HG02588 (cell line): ENCODE measurements around the gene ZMIZ1.

Experiments used
- ATAC-seq: cut with Tn5 transposase; IDR thresholded peaks from one replicate; pipeline ENCODE4 v1.9.1; 2021; ENCODE audit warnings: mild to moderate bottlenecking, moderate library complexity; ENCODE audit not compliant: unreplicated experiment

The ZMIZ1 gene

DNA sequence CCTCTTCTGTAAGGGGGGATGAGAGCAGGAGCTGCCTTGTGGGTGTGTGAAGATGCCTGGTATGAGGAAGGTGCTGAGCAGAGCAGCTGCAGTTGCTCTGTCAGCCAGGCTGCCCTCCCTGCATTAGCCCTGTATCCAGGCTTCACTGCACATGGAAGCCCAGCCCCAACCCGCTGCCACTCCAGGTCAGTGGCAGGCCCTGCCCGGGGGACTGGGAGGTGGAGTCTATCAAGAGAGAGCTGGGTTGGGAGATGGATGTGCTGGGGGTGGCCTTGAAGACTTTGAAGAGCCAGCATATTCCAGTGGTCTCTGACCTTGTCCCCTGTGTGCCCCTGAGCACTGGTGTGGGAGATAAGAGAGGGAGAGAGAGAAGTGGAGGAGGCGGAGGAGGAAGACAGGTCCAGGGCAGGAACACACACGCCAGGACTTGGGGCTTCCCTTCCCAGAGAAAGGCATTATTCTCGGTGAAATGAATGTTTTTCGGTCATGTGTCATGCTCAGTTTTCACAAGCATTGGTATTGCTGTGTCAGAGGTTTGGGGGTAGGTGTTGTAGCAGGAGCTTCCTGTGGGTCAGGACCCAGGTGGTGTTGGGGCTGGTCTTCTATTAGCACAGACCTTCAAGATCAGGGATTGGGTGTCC is 281.1 kb downstream of the ZMIZ1 start:
- no peak for ATAC-seq

DNA sequence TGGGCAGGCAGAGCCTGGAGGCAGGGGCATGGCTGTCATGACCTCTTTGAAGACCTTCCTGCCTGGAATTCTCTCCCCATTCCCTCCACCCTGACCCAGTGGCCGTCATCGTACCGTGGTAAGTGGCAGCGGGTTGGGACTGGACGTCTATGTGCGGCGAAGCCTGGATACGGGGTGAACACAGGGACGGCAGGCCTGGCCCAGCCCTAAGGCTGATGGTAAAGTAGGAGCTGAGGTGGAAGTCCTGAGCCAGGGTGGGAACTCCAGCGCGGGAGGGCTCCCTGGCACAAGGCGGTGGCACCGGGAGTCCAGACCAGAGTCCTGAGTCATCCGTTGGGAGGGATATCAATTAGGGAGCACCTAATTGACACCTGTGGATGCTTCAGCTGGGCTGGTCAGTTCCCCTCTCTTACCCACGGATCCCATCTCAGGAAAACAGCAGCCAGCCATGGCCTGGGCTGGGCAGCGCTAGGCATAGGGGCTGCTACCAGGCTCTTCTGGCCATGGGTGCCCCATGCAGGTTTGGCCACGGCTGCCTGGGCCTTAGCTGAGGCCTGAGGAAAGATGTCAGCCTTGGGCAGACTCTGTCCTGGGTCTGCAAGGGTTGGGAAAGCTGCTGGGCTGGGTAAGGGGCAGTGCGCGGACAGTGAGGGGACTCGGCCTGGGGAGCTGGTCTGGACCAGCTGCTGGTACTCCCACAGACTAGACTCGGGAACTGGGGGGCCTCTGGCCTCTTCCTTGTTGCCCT is 281.8 kb downstream of the ZMIZ1 start:
- ATAC-seq, result no peak

DNA sequence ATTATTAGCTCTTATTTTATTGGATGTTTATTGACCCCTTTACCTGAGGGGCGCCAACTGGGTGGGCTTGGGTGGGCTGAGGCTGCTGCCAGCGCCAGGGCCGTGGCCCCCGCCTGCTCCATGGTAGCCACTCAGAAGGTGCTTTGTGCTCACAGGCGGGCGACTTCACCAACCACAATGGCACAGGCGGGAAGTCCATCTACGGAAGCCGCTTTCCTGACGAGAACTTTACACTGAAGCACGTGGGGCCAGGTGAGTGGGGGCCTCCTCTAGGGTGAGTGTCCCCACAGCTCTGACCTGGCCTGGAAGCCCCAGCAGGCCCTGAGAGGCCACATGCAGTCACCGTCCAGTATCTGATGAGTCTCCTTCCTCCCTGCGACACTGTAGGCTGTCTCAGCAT is 282.6 kb downstream of the ZMIZ1 start:
- ATAC-seq, result no peak

DNA sequence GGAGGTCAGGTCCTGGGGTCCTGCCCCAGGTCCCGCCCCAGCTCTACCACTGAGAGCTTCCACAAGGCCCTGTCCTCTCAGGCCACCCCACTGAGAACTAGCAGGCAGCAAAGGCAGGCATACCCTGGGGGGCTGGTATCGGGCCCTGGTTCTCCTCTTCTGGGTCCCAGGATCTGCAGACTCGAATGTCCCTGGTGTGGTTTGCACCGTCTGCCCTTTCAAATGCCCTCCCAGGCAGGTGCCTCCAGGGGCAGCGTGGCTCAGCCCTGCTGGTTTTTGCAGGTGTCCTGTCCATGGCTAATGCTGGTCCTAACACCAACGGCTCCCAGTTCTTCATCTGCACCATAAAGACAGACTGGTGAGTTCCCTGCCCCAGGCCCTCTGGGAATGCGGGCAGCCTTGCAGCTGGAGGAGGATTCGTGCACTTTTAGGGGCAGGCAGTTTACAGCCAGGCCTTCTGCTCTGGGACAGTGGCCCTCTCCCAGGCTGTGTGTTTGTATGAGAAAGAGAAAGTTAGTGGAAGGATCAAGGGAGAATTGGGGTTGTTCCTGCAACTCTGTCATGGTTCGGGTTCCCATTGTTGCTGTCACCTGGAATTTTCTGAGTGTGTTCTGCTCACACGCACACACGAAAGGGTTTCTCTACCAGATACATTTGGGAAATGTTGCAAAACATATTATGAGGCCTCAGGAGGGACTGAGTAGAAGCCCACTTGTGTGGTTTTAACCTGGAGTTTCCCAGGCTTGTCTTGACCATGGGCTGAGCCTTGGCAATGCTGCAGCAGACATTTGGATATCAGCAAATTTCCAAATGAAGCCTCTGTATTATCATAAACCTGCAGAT is 283.5 kb downstream of the ZMIZ1 start:
- no peak for ATAC-seq

DNA sequence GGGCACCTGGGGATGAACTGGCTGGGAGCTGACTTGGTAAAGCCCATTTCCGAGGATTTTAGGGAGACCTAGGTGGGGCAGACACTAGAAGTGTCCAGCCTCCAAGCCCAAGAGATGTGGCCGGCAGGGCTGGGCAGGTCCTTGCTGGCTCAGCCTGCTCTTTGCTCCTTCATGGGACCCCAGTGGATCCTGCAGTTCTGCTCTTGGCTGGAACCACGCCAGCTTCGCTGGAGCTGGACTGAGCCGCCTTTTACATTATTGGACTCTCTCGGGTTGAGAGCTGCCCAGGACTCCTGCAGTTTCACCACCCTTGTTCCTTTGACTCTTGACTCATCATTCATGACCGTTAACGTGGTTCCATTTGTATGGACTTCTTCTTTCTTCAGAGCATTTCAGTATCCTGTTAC is 284.2 kb downstream of the ZMIZ1 start:
- ATAC-seq, result no peak

DNA sequence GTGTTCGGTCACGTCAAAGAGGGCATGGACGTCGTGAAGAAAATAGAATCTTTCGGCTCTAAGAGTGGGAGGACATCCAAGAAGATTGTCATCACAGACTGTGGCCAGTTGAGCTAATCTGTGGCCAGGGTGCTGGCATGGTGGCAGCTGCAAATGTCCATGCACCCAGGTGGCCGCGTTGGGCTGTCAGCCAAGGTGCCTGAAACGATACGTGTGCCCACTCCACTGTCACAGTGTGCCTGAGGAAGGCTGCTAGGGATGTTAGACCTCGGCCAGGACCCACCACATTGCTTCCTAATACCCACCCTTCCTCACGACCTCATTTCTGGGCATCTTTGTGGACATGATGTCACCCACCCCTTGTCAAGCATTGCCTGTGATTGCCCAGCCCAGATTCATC is 285.0 kb downstream of the ZMIZ1 start:
- no peak for ATAC-seq

DNA sequence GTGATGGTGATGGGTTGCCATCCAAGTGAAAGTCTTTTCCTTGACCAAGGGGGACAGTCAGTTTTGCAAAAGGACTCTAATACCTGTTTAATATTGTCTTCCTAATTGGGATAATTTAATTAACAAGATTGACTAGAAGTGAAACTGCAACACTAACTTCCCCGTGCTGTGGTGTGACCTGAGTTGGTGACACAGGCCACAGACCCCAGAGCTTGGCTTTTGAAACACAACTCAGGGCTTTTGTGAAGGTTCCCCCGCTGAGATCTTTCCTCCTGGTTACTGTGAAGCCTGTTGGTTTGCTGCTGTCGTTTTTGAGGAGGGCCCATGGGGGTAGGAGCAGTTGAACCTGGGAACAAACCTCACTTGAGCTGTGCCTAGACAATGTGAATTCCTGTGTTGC is 285.4 kb downstream of the ZMIZ1 start:
- ATAC-seq, result no peak

DNA sequence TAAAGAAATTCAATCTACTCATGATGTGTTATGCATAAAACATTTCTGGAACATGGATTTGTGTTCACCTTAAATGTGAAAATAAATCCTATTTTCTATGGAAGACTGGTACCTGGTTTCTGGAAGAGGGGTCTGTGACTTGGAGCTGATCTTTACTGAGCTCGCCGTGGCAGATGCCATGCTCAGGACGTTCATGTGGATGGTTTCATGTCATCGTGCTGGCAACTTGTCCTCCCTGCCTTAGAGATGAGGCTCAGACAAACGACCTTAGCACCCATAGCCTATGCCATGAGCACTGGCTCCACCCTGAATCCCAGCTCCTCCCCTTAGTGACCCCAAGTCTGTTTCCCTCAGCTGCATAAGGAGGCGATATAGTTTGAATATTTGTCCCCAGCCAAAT is 285.8 kb downstream of the ZMIZ1 start:
- no peak for ATAC-seq

DNA sequence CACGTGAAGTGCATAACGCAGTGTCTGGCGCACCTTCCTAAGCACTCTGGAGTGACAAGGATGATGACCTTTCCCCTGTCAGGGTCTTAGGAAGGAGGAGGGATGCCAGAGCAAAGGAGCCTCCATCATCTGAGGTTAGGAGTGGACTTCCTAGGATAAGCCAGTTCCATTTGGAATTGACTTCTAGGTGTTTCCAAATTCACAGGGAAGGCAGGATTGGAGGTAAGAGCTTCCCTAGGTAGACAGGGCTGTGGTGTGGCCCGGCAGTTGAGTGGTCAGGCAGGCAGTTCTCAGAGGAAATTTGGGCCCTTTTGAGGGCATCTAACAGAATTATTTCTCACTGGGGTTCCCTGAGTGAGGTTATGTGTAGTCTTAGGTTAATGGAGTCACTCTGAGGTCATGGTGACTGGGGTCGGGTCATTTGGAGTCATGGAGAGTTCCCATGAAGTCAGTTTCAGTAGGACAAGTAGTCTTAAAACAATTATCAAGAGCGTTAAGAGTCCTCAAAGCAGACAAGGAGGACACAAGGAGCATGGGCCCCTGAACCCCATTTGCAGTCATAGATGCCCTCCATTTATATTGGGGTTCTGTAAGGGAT is 286.8 kb downstream of the ZMIZ1 start:
- no peak for ATAC-seq

DNA sequence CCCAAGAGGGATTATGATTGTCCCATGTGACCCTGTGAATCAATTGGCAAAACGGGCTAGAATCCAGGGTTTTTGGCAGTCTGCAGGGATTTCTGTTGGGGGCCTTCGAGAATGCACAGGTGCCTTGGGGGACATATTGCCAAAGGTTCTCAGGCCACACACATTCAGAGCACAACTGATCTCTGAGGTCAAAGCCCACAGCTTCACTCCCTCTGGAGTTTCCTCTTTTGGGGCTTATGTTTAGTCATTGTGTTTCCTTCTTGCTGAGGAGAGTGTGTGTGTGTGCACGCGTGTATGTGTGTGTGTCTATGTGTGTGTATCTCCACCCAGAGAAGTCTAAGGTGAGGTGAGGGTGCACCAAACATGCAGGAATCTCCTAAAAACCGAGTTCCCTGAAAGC is 287.3 kb downstream of the ZMIZ1 start:
- ATAC-seq, result no peak

DNA sequence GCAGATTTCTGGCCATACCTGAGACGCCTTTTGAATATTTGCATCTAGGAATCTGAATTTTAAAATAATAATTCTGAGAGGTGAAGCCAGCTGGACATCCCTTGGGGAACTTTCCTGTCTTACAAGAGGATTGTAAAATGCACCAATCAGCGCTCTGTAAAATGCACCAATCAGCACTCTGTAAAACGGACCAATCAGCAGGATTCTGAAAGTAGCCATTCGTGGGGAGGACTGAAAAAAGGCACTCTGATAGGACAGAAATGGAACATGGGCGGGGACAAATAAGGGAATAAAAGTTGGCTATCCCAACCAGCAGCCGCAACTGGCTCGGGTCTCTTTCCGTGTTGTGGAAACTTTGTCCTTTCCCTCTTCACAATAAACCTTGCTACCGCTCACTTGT is 288.4 kb downstream of the ZMIZ1 start:
- no peak for ATAC-seq

DNA sequence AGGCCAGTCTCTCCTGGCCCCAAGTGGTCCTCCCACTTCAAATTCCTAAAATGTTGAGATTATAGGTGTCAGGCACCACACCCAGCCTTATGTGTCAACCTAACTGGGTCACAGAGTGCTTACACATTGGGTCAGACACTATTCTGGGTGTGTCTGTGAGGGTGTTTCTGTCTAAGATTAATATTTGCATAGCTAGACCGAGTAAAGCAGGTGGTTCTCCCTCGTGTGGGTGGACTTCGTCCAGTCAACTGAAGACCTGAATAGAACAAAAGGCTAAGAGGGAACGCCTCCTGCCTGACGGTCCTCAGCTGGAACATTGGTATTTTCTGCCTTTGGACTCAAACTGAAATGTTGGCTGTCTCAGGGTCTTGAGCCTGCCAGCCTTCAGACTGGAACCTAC is 290.0 kb downstream of the ZMIZ1 start:
- ATAC-seq, result peak; percentile 59

DNA sequence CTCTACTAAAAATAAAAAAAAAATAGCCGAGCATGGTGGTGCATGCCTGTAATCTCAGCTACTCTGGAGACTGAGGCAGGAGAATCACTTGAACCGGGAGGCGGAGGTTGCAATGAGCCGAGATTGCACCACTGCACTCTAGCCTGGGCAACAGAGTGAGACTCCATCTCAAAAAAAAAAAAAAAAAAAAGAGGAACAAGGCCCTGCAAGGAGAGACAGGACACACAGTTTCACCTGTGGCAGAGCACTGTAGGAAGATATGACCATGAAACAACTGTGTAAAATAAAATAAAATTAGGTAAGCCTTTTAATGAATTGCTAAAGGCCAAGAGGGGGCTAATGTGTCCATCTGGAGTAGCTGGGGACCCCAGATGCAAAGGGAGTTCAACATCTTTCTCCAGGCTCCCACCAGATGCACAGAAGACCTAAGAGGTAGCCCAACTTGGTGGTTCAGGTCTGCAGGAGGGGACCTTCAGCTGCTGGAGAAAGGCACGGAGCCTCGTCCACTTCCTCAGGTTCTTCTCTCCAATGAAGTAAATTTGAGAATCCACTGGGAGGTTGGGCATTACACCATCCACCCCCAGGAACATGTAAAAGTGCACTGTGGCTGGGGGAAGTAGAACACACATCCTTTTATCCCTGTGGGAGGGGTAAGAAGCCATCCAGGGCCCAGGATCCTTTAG is 291.2 kb downstream of the ZMIZ1 start:
- no peak for ATAC-seq

DNA sequence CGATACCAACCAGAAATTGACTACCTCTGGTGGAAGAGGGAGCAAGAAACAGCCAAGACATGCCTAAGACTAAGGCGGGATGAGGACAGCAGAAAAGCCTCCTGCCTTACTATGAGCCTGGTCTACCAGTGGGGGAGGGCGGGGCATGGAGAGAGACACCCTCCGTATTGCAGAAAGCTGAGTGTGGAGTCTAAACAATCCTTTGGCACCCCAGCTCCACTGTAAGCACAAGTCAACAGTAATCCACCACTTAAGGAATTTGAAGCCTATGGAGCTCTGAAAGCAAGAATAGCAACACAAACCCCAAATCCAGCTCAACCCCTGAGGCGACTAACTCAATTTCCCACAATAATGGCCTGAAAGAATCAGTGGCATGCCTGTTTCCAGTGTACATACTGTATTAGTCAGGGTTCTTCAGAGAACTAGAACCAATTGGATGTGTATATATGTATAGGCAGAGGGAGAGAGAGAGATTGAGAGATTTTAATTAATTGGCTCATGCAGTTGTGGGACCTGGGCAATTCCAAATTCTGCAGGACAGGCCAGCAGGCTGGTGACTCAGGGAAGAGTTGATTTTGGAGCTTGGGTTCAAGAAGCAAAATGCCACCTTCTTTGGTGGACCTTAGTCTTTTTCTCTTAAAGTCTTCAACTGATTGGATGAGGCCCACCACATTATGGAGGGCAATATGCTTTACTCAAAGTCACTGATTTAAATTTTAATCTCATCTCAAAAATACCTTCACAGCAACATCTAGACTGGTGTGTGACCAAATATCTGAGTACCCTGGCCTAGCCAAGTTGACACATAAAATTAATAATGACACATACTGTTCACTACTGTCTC is 292.0 kb downstream of the ZMIZ1 start:
- ATAC-seq, result no peak

DNA sequence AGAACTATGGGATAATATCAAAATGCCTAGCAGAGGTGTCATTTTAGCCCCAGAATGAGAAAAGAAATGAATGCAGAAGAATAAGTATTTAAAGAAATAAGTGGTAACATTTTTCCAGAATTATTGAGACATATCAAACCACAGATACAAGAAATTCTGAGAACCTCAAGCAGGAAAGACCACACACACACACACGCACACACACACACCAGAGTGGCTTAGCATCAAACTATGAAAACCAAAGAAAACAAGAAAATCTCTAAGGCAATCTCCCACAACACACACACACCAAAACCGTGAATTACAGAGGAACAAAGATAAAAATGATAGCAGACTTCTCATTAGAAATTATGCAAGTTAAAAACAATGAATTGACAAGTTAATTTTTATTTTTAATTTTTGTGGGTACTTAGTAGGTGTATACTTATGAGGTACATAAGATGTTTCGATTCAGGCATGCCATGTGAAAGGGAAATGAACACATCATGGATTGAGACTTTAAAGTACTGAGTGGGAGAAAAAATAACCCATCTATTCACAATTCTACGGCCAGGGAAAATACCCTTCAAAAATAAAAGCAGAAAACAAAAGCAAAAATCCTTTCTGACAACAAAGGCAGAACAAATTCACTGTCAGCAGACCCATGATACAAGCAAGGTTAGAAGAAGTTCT is 293.1 kb downstream of the ZMIZ1 start:
- ATAC-seq, result no peak
